Astrocyte of the spinal cord (primary cell): ENCODE data around the gene SPINK6.

Source experiments
- DNase-seq: peaks from one replicate; pipeline ENCODE4 v3.0.0; 2011; ENCODE audit warnings: low read depth, low spot score
- H3K4me3 ChIP-seq: 2 replicates; pipeline ENCODE4 v1.5.1; 2011; ENCODE audit warnings: low read depth, mild to moderate bottlenecking, low read length, moderate library complexity
- in situ Hi-C: cut with HindIII; loops from 2 replicates; pipeline ENCODE4 v1.10.0; 2017; ENCODE audit warnings: low sequenced_read_pairs
- TF ChIP-seq, protein P1 (sequence below): IDR thresholded peaks from 2 replicates; pipeline ENCODE4 v1.5.1; 2012; ENCODE audit warnings: low read depth, mild to moderate bottlenecking, low read length, inconsistent platforms

SPINK6 gene, protein sequence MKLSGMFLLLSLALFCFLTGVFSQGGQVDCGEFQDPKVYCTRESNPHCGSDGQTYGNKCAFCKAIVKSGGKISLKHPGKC

DNA sequence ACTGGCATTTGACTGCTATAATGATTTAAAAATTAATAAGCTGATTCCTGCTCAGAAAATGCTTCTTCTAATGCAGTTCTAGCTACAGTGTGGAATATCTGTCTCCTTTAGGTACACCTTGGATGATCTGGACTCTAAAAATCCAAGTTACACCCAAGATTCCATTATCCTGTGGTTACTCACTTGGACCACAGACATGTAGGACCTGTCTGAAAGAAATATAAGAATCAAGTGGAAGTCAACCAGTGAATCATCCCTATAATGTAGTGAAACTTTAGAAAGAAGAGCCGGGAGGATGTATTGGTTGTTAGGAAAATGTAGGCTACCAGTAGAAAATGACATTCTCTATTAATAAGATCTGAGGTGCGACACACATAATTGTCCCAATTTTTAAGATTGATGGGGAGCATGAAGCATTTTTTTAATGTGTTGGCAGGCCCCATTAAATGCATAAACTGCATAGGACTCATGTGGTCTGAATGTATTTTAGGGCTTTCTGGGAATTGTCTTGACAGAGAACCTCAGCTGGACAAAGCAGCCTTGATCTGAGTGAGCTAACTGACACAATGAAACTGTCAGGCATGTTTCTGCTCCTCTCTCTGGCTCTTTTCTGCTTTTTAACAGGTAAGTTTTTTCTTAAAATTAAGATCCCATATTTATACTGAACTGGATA, at the start of gene SPINK6:
SPINK6 (plus strand) TSS at position 512 of the 673 bp plus-strand sequence; CDS start at position 567, 55 bp downstream.
- DNase-seq = peak; percentile 32
- in situ Hi-C loops = no loop called here
- TF ChIP-seq, protein P1, sequence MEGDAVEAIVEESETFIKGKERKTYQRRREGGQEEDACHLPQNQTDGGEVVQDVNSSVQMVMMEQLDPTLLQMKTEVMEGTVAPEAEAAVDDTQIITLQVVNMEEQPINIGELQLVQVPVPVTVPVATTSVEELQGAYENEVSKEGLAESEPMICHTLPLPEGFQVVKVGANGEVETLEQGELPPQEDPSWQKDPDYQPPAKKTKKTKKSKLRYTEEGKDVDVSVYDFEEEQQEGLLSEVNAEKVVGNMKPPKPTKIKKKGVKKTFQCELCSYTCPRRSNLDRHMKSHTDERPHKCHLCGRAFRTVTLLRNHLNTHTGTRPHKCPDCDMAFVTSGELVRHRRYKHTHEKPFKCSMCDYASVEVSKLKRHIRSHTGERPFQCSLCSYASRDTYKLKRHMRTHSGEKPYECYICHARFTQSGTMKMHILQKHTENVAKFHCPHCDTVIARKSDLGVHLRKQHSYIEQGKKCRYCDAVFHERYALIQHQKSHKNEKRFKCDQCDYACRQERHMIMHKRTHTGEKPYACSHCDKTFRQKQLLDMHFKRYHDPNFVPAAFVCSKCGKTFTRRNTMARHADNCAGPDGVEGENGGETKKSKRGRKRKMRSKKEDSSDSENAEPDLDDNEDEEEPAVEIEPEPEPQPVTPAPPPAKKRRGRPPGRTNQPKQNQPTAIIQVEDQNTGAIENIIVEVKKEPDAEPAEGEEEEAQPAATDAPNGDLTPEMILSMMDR = no peak
- H3K4me3 ChIP-seq = no peak within 1 kb of the TSS

DNA sequence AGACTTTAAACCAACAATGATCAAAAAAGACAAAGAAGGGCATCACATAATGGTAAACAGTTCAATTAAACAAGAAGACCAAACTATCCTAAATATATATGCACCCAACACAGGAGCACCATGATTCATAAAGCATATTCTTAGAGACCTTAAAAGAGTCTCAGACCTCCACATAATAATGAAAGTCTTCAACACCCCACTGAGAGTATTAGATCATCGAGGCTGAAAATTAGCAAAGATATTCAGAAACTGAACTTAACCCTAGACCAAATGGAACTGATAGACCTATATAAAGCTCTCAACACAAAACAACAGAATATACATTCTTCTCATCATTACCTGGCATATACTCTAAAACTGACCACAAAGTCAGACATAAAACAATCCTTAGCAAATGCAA, 46.2 kb upstream of the SPINK6 start:
- in situ Hi-C loops = no loop called here

DNA sequence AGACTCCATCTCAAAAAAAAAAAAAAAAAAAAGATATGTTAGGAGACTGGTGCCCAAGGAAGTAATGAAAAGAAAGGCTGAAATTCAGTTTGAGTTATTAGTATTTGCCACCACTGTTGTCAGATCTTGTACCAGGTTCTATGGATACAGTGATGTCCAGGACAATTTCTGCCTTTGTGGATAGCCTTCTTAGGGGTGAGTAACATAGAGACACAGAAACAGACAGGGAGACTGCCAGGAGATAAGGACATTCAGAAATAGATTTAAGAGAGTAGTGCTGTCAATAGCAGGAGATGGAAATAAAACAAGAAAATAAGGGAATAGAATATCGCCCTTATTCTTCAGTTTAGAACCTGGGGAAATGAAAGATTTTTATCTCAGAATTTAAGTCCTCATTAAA, 40.8 kb upstream of the SPINK6 start:
- TF ChIP-seq, protein P1 = no peak
- in situ Hi-C loops = no loop called here
- no peak overlapping the region for H3K4me3 ChIP-seq
- no peak for DNase-seq

More for the DNA sequence above, 46.2 kb upstream of the SPINK6 start:
- TF ChIP-seq, protein P1 = no peak
- no peak overlapping the region for H3K4me3 ChIP-seq
- no peak for DNase-seq

DNA sequence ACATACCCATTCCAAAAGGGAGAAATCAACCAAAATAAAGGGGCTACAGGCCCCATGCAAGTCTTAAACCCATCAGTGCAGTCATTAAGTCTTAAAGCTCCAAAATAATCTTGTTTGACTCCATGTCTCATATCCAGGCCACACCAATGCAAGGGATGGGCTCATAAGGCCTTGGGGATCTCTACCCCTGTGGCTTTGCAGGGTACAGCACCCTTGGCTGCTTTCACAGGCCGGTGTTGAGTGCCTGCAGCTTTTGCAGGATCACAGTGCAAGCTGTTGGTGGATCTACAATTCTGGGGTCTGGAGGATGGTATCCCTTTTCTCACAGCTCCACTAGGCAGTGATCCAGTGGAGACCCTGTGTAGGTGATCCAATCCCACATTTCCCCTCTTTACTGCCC, 39.5 kb upstream of the SPINK6 start:
- no peak overlapping the region for H3K4me3 ChIP-seq
- in situ Hi-C loops = no loop called here
- TF ChIP-seq, protein P1 = no peak
- no peak for DNase-seq

DNA sequence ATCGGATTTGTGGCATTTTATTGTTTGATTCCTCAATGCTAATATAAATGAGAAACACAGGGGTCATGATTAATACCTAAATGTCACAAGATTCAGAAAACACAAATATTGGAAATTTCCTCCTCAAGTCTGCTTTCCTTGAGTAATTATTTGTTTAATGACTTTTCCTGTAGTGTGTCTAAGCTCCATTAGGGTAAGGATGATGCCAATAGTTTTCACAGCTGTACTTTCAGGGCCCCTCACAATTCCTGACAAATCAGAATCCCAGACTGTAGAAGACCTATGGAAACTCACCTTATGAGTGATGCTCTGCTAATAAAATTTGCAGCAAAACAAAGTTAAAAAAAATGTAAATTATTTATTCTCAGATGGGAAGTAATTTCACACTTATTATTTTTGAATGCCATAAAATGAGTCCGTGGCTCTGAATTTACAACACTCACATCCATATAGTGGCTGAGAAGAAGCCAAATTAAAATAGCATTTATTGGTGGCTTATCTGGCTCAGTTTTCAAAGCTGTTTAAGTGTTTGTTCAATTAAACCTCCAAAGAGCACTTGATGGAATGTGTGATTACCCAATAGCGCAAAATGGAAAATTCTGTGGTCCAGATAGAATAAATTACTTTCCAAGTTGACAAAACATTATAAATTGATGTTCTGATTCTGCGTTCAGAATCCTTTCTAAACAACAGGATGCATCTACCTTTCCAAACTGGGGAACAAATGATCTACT, 36.1 kb upstream of the SPINK6 start:
- TF ChIP-seq, protein P1 = no peak
- in situ Hi-C loops = no loop called here
- H3K4me3 ChIP-seq = no peak overlapping the region
- DNase-seq = no peak

DNA sequence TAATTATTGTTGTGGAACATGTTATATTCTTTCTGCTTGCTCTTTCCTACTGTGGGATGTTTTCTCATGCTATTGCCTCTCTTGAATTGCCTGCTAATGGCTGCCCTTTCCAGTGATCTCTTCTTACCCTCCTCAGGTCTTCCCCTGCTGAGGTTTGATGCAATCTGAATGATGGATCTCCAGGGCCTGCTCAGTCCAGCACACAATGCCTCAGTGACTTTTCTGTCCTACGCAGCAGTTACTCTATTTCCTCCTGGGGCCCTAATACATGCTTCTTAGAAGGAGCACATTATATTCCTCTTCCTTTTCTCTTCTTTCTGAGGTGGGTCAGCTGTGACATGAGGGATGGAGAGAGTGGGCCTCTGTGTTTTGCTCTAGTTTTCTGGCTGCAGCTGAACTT, 34.6 kb upstream of the SPINK6 start, which contains the start of gene SPINK14:
SPINK14 (plus strand) TSS at position 301 of the 400 bp plus-strand sequence. CDS start 1,187 bp downstream, outside the sequence.
- no peak for DNase-seq
- in situ Hi-C loops = no loop called here

More for the DNA sequence above, 34.6 kb upstream of the SPINK6 start, which contains the start of gene SPINK14:
- H3K4me3 ChIP-seq = no peak within 1 kb of the TSS
- TF ChIP-seq, protein P1 = no peak
